ENCODE measurements around the gene MLXIP.

DNA sequence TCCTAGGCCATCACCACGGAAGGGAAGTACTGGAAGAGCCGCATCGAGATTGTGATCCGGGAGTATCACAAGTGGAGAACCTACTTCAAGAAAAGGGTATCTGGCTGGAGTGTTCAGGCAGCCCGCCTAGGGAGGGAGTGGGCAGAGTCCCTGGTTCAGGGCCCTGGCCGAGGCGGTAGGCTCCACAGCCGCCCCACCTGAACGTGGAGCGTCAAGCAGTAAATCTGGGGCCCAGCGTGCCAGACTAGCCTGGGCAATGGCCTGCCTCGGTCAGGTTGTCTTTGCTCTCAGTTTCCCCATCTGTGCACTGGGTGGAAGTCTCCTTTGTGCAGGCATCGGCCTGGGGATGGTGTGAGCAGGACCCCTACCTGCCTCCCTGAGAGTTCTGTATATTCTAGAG is 50.6 kb downstream of the MLXIP start:
- TF ChIP-seq POLR2A (IDR thresholded peaks at IDR 0.05) (no peak), CTCF (IDR thresholded peaks at IDR 0.05) (no peak)
